ENCODE data around the gene DIS3L2.

DIS3L2 gene

DNA sequence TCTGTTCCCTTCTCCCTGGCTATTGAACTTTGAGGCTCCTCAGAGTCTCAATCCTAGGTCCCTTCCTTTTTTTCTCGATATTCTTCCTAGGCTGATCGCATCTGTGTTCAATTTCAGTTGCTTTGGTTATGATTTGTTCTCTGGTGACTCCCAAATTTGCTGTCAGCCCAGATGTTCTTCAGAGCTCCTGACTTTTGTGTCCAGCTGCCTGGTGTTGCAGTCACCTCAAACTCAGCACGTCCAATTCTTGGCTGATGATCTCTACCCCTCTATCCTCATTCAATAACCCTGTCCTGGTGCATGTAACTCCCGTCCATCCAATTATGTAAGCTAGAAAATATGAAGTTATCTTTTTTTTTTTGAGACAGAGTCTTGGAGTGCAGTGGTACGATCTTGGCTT lies 31.4 kb downstream of the DIS3L2 start:
- no peak for DNase-seq (ENCODE audit: low read depth)
- no peak overlapping the region for H3K4me3 ChIP-seq (replicated peaks; ENCODE audit: low read depth, low read length)
- TF ChIP-seq, protein P1, sequence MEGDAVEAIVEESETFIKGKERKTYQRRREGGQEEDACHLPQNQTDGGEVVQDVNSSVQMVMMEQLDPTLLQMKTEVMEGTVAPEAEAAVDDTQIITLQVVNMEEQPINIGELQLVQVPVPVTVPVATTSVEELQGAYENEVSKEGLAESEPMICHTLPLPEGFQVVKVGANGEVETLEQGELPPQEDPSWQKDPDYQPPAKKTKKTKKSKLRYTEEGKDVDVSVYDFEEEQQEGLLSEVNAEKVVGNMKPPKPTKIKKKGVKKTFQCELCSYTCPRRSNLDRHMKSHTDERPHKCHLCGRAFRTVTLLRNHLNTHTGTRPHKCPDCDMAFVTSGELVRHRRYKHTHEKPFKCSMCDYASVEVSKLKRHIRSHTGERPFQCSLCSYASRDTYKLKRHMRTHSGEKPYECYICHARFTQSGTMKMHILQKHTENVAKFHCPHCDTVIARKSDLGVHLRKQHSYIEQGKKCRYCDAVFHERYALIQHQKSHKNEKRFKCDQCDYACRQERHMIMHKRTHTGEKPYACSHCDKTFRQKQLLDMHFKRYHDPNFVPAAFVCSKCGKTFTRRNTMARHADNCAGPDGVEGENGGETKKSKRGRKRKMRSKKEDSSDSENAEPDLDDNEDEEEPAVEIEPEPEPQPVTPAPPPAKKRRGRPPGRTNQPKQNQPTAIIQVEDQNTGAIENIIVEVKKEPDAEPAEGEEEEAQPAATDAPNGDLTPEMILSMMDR (IDR thresholded peaks at IDR 0.05; ENCODE audit: low read length, missing control alignments) = no peak

DNA sequence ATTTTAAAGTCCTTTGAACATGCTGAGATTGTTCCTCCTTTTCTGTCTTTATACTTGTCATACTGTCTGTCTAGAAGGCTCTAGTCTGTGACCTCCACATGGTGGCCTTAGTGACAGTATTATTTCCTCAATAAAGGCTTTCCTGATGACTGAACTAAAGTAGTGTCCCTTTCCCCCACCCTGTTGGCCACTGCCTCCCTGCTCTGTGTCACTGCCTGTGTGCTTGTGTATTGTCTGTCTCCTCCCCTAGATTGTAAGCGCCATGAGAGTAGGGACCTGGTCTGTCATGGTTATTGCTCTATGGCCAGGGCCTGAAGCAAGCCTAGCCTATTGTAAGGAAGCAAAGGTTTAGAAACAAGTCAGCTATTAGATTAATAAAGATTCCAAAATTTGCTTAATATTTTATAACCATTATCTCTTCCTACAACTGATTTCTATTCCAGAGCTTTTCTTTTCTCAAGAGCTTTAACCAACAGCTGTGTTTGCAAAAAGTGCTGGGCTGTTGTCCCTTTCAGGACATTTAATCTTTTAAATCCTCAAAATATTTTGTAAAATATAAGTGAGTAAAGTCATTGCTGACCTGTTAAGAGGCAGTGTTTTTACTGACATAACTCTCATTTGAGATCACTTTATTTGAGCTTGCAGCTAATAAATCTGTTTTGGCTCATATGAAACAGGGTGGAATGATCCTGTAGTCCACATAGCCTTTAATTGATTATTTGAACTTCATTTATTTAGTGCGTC lies 35.5 kb downstream of the DIS3L2 start:
- DNase-seq (ENCODE audit: low read depth) = no peak
- H3K4me3 ChIP-seq (replicated peaks; ENCODE audit: low read depth, low read length) = no peak overlapping the region
- TF ChIP-seq, protein P1 (IDR thresholded peaks at IDR 0.05; ENCODE audit: low read length, missing control alignments) = no peak

DNA sequence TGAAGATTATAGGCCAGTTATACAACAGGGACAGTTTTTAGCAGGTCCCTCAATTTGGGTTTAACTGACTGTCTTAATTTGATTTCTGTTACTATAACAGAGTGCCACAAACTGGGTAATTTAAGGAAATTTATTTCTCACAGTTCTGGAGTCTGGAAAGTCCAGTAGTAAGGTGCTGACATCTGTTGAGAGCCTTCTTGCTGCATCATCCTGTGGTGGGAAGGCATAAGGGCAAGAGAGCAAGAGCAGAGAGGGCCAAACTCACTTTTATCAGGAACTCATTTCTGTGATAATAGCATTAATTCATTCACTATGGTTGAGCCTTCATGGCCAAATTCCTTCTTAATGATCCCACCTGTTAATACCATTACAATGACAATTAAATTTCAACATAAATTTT lies 36.5 kb downstream of the DIS3L2 start:
- no peak overlapping the region for H3K4me3 ChIP-seq (replicated peaks; ENCODE audit: low read depth, low read length)
- TF ChIP-seq, protein P1 (IDR thresholded peaks at IDR 0.05; ENCODE audit: low read length, missing control alignments) = no peak
- no peak for DNase-seq (ENCODE audit: low read depth)

DNA sequence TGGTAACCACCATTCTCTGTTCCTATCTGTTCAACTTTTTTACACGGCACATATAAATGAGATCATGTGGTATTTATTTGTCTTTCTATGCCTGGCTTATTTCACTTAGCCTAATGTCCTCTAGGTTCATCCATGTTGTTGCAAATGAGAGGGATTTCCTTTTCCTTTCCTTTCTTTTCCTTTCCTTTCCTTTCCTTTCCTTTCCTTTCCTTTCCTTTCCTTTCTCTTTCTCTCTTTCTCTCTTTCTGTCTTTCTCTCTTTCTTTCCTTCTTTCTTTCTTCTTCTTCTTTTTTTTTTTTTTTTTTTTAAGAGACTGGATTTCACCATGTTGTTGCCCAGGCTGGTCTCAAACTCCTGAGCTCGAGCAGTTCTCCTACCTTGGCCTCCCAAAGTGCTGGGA lies 38.9 kb downstream of the DIS3L2 start:
- TF ChIP-seq, protein P1 (IDR thresholded peaks at IDR 0.05; ENCODE audit: low read length, missing control alignments) = no peak
- no peak for DNase-seq (ENCODE audit: low read depth)
- H3K4me3 ChIP-seq (replicated peaks; ENCODE audit: low read depth, low read length) = no peak overlapping the region

DNA sequence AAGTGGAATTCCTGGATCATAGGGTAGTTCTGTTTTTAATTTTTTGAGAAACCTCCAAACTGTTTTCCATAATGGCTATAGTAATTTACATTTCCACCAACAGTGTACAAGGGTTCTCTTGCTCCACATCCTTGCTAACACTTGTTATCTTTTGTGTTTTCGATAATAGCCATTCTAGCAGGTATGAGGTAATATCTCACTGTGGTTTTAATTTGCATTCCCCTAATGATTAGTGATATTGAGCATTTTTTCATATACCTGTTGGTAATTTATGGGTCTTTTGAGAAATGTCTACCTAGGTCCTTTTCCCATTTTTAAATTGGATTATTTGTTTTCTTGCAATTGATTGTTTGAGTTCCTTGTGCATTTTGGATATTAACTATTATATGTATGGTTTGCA lies 39.6 kb downstream of the DIS3L2 start:
- TF ChIP-seq, protein P1 (IDR thresholded peaks at IDR 0.05; ENCODE audit: low read length, missing control alignments) = no peak
- H3K4me3 ChIP-seq (replicated peaks; ENCODE audit: low read depth, low read length) = no peak overlapping the region
- no peak for DNase-seq (ENCODE audit: low read depth)

DNA sequence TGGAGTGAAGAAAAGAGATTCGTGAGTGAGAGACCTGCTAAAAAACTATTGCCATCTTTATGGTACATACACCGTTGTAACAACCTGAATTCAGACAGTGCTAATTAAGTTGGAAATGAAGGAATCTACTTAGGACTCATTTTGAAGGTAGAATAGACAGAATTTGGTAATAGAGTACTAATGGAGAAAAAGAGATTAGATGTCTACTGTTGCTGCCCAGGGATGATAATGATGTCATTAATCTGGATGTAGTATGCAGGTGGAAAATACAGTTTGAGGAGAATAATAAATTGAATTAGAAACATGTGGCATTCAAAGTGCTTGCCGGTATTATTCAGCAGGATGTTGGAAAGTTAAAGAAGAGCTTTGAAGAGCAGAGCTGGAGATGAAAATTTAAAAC lies 44.7 kb downstream of the DIS3L2 start:
- no peak for DNase-seq (ENCODE audit: low read depth)
- no peak overlapping the region for H3K4me3 ChIP-seq (replicated peaks; ENCODE audit: low read depth, low read length)
- TF ChIP-seq, protein P1 (IDR thresholded peaks at IDR 0.05; ENCODE audit: low read length, missing control alignments) = no peak
